Inferior parietal cortex (tissue), 1 donor: Measurements from ENCODE around the gene AGBL1.

Experiments
- DNase-seq: peaks from one replicate; pipeline ENCODE4 v3.0.0-alpha.2; 2016; ENCODE audit errors: extremely low spot score

Gene AGBL1

GRCh38 chr15:86317384-86317740, 237.7 kb downstream of the AGBL1 start:
- DNase-seq, result no peak

GRCh38 chr15:86322629-86323028, 243.0 kb downstream of the AGBL1 start:
- no peak for DNase-seq

DNA sequence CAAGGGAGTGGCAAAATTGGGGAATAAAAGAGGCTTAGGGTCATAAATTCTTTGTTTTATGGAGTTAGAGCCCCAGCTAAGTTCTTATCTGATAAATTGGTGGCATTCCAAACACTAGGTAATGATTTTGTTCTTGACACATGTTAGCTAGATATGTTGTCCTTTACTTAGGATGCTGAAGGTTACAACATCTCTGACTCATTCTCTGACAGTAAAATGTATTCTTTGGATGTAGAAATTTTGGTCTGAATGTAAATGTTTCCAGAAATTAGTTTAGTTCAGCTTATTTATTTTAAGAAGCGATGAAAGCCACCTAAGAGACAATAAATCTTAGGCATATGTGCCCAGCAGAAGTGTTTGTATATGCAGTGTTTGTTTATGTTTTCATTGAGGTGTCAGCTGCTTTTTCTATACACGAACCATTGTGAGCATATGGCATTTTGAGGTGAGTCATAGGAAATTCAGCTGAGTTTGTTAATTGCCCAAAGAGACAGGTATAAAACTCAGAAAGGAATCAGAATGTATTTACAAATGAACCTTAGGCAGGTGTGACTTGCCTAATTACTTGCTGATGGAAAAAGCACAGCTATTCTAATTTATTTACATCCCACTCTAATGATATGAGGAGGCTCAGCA, 247.7 kb downstream of the AGBL1 start:
- DNase-seq, result no peak

DNA sequence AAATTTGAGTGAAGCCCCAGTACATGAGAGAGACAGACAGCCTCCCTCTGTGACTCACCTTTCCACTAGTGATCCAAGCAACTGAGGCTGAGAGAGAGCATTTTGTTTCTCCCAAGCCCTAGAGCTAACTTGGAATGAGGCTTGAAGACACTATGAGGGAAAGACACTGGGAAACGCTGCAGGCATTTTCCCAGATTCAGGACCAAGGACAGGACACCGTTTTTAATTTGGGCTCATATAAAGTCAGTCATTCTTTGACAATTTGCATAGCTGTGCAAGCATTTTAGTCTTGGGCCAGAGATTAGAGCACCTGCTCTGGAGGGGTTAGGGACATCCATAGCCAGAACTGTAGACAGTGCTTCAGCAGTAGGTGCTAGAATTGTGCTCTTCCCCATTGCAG, 249.0 kb downstream of the AGBL1 start:
- DNase-seq, result no peak

DNA sequence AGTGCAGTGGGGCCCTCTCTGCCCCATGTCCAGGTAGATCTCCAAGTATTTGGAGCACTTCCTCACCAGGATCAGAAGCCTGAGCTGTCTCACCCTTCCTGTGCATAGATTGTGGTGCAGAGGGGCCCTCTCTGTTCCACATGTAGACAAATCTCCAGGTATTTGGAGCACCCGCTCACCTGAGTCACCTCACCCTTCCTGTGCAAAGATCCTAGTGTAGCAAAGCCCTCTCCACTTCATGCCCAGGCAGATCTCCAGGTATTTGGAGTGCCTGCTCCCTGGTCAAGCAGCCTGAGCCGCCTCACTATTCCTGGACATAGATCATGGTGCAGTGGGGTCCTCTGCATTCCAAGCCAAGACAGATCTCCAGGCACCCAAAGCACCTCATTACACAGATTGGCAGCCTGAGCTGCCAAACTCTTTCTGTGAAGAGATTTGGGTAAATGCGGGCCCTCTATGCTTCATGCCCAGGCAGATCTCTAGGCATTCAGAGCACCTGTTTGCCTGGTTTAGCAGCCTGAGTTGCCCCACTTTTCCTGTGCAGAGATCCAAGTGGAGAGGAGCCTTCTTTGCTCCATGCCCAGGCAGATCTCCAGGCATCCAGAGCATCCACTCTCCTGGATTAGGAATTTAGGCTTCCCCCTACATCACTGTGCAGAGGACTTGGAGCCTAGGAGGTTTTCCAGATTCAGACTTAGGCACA, 249.8 kb downstream of the AGBL1 start:
- no peak for DNase-seq

DNA sequence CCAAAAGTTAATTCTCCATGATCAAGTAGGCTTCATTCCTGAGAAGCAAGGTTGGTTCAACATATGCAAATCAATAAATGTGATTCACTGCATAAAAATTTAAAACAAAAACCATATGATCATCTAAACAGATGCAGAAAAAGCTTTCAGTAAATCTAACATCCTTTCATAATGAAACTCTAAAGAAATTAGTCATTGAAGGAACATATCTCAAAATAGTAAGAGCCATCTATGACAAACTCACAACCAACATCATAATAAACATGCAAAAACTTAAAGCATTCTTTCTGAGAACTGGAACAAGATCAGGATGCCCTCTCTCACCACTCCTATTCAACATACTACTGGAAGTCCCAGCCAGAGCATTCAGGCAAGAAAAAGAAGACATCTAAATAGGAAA, 254.1 kb downstream of the AGBL1 start:
- no peak for DNase-seq

DNA sequence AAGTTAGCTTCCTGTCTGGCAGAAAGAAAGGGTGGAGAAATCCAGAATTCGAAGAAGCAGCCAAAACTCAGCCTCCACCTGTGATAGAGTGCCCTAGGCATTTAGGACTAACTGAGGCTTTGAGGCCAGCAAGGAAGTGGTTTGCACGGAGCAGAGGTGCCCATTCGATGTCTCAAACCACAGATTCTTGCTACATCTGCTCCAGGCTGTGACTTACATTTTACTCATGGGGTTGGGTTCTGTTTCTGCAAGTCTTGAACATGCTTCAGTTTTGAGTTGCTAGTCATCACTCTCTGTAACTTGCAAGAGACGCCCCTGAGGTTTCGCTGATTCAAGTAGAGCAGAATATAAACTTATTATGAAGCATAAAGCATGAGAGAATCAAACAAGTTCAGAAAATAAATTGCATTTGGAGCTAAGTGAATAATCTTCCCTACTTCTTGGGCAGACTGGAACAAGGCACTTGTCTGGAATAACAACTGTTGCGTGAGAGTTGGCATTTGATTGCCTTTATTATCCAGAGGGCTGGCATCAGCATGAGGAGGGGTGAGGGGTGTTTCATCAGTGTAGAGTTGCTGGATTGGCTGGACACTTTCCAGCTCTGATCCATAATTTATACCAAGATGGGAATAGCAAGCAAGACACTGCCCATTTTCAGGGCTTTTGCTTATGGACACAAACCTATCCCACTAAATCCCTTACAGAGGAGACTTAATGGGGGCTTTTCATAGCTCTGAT, 256.5 kb downstream of the AGBL1 start:
- DNase-seq, result no peak

DNA sequence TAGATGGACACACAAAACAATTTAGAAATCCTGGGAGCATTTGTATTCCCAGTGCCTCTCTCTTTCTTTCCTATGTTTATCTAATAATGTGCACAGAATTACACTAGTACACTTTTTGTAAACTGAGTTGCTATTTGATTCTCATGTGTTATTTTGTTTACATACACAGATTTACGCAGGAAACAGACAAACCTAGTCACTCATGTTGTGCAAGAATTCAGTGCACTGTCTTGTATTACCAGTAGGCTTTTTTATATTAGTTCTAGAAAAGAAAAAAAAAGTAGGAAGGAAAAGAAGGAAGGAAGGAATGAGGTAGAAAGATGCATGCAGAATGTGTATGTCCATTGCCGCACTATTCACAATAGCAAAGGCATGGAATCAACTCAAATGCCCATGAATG, 257.4 kb downstream of the AGBL1 start:
- no peak for DNase-seq

- DNase-seq, result no peak
Measured at GRCh38 chr15:86347245-86347644, 267.6 kb downstream of the AGBL1 start.

- no peak for DNase-seq
Measured at GRCh38 chr15:86349565-86349964, 269.9 kb downstream of the AGBL1 start.

DNA sequence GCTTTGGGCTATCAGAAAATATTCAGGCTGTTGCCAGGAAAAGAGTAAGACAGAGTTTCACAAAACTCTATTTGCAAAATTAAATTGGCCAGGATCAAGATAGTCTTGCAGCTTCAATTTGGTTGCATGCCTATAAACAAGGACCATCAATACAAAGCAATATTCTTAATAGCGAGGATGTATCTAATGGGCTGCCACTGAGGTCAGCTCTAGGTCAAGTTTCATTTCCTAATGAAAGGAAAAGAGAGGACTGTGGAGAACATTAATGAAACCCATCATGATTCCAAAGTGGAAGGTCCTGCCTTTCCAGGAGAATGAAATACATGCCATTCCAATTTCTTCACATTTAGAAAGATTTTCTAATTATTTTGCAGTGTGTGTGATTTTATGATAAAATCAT, 273.5 kb downstream of the AGBL1 start:
- DNase-seq, result no peak

GRCh38 chr15:86355361-86355760, 275.7 kb downstream of the AGBL1 start:
- DNase-seq, result no peak

GRCh38 chr15:86355801-86356200, 276.1 kb downstream of the AGBL1 start:
- DNase-seq, result no peak

GRCh38 chr15:86362555-86362954, 282.9 kb downstream of the AGBL1 start:
- no peak for DNase-seq

GRCh38 chr15:86373147-86373546, 293.5 kb downstream of the AGBL1 start:
- DNase-seq, result no peak

- no peak for DNase-seq
Measured at GRCh38 chr15:86375733-86376280, 296.1 kb downstream of the AGBL1 start.

DNA sequence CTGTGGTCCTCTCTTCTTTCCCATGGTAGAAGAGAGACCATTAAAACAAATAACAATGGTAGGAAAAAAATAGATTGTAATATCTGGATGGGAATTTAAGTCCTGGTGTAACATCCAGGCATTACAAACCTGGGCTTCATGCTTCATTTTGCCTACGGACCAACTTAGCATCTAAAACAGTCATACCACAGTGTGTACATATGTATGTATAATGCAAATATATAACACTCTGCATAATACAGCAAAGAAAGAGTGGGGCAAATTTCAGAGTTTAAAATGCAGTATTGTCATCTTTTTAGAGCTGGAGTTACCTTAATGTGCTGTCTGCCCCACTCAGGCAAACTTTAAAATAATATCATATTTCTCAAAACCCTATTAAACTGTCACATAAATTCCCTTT, 298.2 kb downstream of the AGBL1 start:
- DNase-seq, result no peak

DNA sequence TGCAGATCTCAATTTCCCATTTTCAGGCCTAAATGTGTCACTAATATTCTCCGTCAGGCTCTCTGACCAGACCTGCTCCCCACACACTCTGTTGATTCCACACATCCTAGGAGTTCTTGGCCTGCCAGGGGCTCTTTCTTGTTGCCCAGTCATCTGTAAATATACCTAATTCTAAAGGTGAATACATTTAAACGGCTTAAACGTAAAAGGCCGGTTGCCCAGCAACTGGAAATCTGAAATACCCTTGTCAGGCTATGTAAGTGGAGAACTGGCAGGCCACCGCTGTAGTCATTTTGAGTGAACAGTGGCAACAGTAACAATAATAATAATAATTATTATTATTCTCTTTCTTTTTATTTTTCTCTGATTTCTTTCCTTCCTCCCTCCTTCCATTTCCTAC, 302.7 kb downstream of the AGBL1 start:
- DNase-seq, result no peak

DNA sequence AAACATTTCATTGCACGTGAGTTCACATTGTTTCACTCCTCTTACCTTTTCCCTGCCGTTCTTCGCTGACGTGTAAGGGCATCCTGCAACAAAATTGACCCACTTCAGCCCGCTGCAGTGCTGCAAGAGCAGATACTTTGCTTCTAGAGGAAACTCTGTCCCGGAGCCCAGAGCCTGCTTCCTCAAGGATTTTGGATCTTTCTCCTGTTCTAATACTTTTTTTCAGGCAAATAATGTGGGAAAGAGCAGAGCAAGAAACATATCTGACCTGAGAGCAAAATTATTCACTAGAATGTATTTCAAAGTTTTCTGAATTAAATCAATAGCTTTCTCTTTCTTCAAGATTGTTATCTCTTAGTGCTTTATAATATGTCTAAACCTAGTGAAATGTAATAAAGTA, 303.9 kb downstream of the AGBL1 start:
- DNase-seq, result no peak

GRCh38 chr15:86384186-86384585, 304.5 kb downstream of the AGBL1 start:
- DNase-seq, result no peak

DNA sequence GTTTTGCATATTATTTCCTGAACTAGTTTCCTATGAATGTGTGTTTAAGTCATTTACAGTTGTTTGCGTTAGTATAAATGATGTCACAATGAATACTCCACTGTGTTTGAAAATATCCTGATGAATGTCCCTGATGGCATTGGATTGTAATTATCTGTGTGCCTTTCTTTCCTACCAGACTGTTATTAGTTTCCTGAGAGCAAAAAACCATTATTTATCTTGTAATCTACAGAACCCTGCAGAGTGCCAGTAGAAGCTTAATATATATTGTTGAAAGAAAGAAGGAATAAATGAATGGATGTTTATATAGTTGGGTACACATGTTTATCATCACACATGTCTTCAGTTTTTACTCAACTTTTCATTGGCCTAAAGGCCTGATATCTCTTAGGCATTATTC, 312.6 kb downstream of the AGBL1 start:
- DNase-seq, result no peak

DNA sequence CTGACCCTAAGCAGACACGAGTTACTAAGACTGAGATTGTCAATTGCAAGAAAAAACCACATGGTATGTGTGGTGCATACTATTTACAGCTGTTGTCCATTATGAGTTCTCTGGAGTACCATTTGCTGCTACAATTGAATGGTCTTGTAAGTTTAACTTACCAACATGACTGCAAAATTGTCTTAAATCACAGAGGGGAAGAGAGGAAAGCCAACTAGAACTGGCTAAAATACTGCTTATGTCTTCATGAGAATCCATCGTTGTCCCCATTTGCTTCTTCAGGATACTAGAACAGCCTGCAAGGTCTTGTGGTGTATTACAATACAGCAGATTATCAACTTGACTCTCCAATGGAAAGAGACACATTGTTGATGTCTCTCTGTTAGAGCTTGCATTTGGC, 313.2 kb downstream of the AGBL1 start:
- DNase-seq, result no peak

DNA sequence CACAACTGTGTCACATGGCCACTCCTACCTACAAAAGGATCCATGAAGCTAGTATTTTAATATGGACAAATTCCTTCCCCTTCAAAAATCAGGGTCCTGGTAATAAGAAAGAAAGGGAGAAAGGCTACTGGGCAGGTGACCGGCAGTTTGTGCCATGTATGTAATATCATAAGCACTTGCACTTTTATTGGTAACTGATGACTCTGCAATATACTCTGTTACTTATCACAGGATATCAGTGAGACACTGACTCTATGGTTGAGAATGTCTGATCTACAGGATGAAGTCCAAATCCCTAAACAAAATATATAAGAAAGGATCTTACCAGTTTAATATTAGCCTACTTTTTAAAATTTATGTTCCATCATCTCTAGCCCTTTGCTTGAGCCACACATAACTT, 315.2 kb downstream of the AGBL1 start:
- no peak for DNase-seq
